Activated naive CD4-positive, alpha-beta T cell treated with anti-CD3 and anti-CD28 coated beads, Interleukin-2, amount 10 ng/mL, durations not matched to agents 7 days and 5 days (primary cell): ENCODE results near the gene MEF2C.

Experiments
- CTCF ChIA-PET: fragments of 350-600 bp; sonication (Branson Sonifier 250); formaldehyde crosslinking; loops from one replicate; lab custom pipeline; 2021; ENCODE audit warnings: antibody characterized with exemption; lab: Charles Lee
- DNase-seq: peaks from one replicate; pipeline ENCODE4 v3.0.0-alpha.2; 2020
- H3K27ac Mint-ChIP-seq: one replicate; pipeline ENCODE4 v1.8.0; 2021; ENCODE audit warnings: mild to moderate bottlenecking, moderate library complexity, mixed read lengths
- H3K27me3 Mint-ChIP-seq: one replicate; pipeline ENCODE4 v1.8.0; 2021; ENCODE audit warnings: mild to moderate bottlenecking, mixed read lengths
- H3K36me3 Mint-ChIP-seq: one replicate; pipeline ENCODE4 v1.8.0; 2021; ENCODE audit warnings: mixed read lengths
- H3K4me1 Mint-ChIP-seq: one replicate; pipeline ENCODE4 v1.8.0; 2021; ENCODE audit warnings: mixed read lengths
- H3K4me3 Mint-ChIP-seq: one replicate; pipeline ENCODE4 v1.8.0; 2021; ENCODE audit warnings: mild to moderate bottlenecking, moderate library complexity, mixed read lengths
- H3K9me3 Mint-ChIP-seq: one replicate; pipeline ENCODE4 v1.8.0; 2021; ENCODE audit warnings: mixed read lengths

MEF2C gene

DNA sequence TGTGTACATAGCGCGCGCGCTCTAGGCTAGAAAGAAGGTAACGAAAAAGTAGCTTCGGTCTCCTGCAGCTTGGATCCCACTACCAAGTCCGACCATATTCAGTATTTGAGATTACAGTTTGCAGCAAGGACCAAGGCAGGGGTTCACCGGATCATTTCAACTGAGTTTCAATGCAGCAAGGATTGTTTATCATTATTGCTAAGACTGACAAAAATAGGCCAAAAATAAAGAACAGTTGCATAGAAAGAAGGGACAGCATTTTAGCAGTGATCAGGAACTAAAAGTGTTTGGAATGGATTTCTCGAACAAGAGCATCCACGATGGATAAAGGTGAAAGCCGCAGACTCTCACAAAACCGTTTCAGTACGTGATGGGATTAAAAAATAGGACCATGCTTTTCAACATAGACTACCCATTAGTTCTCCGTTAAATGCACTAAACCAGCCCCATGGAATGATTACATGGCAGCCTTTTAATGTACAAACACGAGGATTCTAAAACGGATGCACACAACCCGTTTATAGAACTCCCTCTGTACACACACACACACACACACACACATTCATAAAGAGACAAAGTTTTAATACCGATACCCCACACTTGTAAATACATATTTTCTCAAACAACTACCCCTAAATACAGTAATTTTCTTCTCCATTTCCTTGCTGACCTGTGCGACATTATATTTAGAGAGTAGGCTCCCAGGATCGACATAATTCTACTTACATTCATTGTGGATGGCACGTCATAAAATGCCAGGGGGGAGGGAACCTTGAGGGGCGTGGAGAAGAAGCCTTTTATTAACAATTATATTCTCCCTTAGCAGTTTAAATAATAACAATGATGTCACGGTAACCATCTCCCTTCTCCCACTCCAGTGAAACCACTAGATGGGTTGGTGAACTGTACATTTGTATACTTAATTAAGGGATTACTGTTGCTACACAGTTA lies 197.1 kb downstream of the MEF2C start:
- Mint-ChIP-seq H3K4me3 (no peak overlapping the region), H3K27ac (peak overlapping the region; percentile 70), H3K9me3 (no peaks in the 10 kb centered on the region), H3K4me1 (peaks cover 7% of the 10 kb centered on the region), H3K27me3 (peaks cover 92% of the 10 kb centered on the region), H3K36me3 (peaks cover 2% of the 10 kb centered on the region)
- no peak for DNase-seq
- CTCF ChIA-PET = interaction anchor here (0.6 to 1.1 kb wide), 2 partner anchors 10 to 904 kb away, joined by 3 to 5 read pairs; no protein-coding TSS in a partner anchor

DNA sequence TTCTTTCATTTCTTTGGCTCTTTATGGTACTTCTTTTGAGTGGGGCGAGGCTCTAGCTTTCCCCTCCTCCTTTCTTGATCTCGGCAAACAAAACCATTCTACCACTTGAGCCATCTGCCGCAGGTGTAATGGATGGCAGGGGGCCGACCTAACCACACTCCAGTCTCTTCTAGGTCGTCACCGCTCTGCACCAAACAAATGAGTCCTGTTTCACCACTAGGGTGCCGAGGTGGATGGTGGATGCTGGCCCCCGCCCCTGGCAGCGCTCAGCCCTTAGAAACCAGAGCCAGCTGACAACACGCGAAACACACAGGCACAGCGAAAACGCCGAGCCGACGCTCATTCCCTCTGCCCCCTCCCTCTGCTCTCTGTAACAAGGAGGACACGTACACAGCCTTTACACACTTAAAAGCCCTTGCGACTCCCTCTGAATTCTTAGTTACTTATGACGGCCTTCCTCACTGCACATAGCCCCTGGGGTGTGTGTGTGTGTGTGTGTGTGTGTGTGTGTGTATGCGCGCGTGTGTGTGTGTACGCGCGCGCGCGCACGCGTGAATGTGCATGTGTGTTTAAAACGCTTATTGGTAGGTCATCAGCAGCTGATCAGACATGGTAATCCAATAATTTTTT lies 199.4 kb downstream of the MEF2C start:
- CTCF ChIA-PET = interaction anchor here (4.5 kb wide), 1 partner anchor 903 kb away, joined by 34 read pairs; no protein-coding TSS in a partner anchor
- no peak overlapping the region for H3K27ac Mint-ChIP-seq
- H3K27me3 Mint-ChIP-seq = peaks cover 92% of the 10 kb centered on the region
- no peak for DNase-seq
- H3K9me3 Mint-ChIP-seq = no peaks in the 10 kb centered on the region
- peaks cover 5% of the 10 kb centered on the region for H3K4me1 Mint-ChIP-seq
- H3K4me3 Mint-ChIP-seq = no peak overlapping the region
- peaks cover 4% of the 10 kb centered on the region for H3K36me3 Mint-ChIP-seq

GRCh38 chr5:88682881-88683361 lies 200.1 kb downstream of the MEF2C start:
- CTCF ChIA-PET = interaction anchor here (1.0 to 4.5 kb wide), 2 partner anchors 535 to 902 kb away, joined by 3 to 34 read pairs; no protein-coding TSS in a partner anchor
- no peak for DNase-seq
- H3K36me3 Mint-ChIP-seq = peaks cover 5% of the 10 kb centered on the region
- no peak overlapping the region for H3K4me3 Mint-ChIP-seq
- no peak overlapping the region for H3K27ac Mint-ChIP-seq
- peaks cover under 1% of the 10 kb centered on the region for H3K9me3 Mint-ChIP-seq
- H3K27me3 Mint-ChIP-seq = peaks cover 94% of the 10 kb centered on the region
- peaks cover 5% of the 10 kb centered on the region for H3K4me1 Mint-ChIP-seq

DNA sequence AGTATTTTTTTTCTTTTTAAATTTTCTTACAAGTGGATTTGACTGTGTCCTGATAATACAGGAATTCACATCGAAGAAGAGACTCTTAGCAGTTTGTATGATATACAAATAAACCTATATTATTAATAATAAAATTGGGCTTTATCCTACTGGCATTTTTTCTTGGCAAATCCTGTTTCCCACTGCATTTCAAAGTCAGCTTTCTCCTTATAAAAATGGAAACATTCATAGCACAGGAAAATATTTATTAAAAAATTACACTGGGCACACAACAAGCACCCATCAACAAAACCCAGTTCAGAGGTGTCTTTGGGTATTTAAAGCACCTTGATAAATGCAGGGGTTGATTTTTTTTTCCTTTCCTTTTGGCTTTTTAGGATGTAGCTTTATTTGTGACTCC lies 200.9 kb downstream of the MEF2C start:
- Mint-ChIP-seq H3K27me3 (peaks cover 95% of the 10 kb centered on the region), H3K36me3 (peaks cover 6% of the 10 kb centered on the region), H3K27ac (no peak overlapping the region), H3K4me3 (no peak overlapping the region), H3K9me3 (peaks cover 2% of the 10 kb centered on the region), H3K4me1 (peaks cover 5% of the 10 kb centered on the region)
- no peak for DNase-seq
- CTCF ChIA-PET = interaction anchor here (1.0 to 4.5 kb wide), 4 partner anchors 9 to 901 kb away, joined by 3 to 34 read pairs (median 12); no protein-coding TSS in a partner anchor

DNA sequence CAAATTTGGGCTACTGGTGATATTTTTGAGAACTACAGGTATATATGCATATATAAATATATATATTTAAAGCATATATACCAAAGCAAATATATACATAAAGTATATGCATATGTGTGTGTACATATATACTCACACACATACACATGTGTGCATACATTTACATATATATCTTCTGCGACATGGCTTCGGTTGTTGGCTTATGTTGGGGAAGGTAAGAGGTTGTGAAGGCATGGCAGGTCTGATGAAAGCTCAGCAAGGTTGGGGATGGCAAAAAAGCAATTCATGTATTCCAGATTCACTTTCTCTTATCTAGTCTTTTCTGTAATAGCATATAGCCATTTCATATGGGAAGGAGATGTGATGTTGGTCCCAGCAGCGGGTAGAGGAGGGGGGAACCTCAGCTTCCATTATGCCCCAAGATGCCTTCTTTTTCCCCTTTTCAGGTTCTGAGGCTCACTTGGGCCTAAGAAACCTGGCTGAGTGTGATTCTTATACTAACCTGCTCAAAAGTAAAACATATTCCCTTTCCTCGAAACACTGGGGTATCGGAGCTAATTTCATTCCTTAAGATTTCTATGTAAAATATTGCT lies 201.7 kb downstream of the MEF2C start:
- Mint-ChIP-seq H3K4me1 (peaks cover 9% of the 10 kb centered on the region), H3K4me3 (no peak overlapping the region), H3K36me3 (peaks cover 6% of the 10 kb centered on the region), H3K9me3 (peaks cover 2% of the 10 kb centered on the region), H3K27me3 (peaks cover 91% of the 10 kb centered on the region), H3K27ac (no peak overlapping the region)
- DNase-seq = no peak
- CTCF ChIA-PET = interaction anchor here (1.0 to 4.5 kb wide), 5 partner anchors 10 to 901 kb away, joined by 3 to 34 read pairs (median 7); no protein-coding TSS in a partner anchor

DNA sequence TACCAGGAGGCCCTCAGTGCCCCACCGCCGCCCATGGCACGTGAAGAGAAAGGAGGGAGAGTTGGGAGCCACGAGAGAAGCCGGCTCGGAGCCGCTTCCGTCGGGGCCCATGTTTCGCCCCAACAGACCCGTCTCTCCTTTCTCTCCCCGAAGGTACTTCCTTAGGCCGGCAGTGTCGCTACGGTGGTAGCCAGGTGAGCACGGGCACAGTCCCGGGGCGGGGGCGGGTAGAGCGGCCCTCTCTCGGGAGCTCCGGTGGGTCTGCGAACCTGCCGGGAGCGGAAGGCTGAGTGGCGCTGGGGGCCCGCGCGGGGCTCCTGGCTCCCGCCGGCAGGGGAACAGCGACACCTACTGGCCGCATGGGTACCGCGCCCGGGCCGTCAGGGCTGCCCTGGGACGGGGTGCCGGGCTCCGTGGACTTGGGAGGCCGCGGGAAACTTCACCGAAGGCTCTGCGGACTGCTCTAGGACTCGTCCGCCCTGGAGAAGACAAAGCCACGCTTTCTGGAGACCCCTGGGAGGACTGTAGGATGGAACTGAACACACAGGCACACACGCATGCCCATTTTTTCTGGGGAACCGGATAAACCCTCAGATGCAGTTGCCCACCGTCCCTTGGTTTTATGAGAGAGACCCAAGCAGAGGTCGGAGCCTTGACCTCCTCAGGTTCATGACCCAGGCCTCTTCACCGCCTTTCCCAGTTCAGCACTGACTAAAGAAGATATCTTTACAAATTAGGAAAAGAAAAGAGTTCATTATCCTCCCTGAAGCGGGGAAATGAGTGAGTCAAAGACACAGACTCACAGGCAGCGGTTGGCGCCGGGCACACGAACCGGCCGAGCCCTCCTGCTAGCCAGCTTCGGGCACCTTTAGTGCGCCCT lies 202.5 kb downstream of the MEF2C start:
- DNase-seq = peak; percentile 80
- H3K4me1 Mint-ChIP-seq = peaks cover 14% of the 10 kb centered on the region
- peaks cover 5% of the 10 kb centered on the region for H3K36me3 Mint-ChIP-seq
- H3K27ac Mint-ChIP-seq = peak overlapping the region; percentile 28
- H3K4me3 Mint-ChIP-seq = peak overlapping the region; percentile 33
- peaks cover 91% of the 10 kb centered on the region for H3K27me3 Mint-ChIP-seq
- CTCF ChIA-PET = interaction anchor here (0.9 to 4.5 kb wide), 8 partner anchors 9 to 900 kb away, joined by 3 to 34 read pairs (median 4); no protein-coding TSS in a partner anchor
- H3K9me3 Mint-ChIP-seq = peaks cover 2% of the 10 kb centered on the region

GRCh38 chr5:88679638-88680037 lies 203.3 kb downstream of the MEF2C start:
- H3K9me3 Mint-ChIP-seq = peaks cover 6% of the 10 kb centered on the region
- peaks cover 23% of the 10 kb centered on the region for H3K4me1 Mint-ChIP-seq
- no peak for DNase-seq
- peaks cover 10% of the 10 kb centered on the region for H3K36me3 Mint-ChIP-seq
- H3K27ac Mint-ChIP-seq = peak overlapping the region; percentile 72
- CTCF ChIA-PET = interaction anchor here (0.9 to 4.5 kb wide), 6 partner anchors 9 to 899 kb away, joined by 3 to 34 read pairs (median 4); no protein-coding TSS in a partner anchor
- H3K4me3 Mint-ChIP-seq = no peak overlapping the region
- peaks cover 91% of the 10 kb centered on the region for H3K27me3 Mint-ChIP-seq

DNA sequence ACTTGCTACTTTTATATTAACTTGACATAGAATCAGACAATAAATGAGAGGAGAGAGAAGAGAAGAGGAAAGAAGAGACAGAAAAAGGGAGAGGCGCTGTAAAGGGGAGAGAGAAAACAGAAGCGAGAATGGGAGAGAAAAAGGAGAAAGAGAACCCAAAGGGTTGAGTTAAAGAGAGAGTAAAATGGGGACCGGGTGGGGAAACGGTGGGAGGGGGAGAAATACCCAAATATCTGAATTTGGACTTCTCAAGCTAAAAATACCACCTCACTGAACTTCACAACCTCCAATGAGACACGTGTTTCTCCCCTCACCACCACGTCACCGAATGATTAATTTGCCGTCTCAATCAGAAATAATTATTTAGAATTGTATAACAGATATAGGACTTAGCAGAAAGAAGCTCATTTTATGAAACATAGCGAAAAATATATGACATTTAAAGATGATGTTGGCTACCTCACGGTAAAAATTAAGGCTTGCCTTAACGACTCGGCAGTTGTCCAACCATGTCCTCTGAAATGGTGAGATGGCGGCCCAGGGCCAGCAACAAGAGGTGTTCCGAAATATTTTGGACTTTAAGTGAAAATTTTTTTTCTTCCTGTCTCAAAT lies 204.1 kb downstream of the MEF2C start:
- Mint-ChIP-seq H3K36me3 (peaks cover 10% of the 10 kb centered on the region), H3K4me3 (peak overlapping the region; percentile 11), H3K27ac (peak overlapping the region; percentile 72), H3K9me3 (peaks cover 6% of the 10 kb centered on the region), H3K27me3 (peaks cover 91% of the 10 kb centered on the region), H3K4me1 (peaks cover 26% of the 10 kb centered on the region)
- no peak for DNase-seq
- CTCF ChIA-PET = interaction anchor here (0.6 to 1.1 kb wide), 3 partner anchors 12 to 207 kb away, joined by 3 to 4 read pairs (median 3); no protein-coding TSS in a partner anchor

GRCh38 chr5:88677943-88678769 lies 204.8 kb downstream of the MEF2C start:
- peak overlapping the region; percentile 11 for H3K4me3 Mint-ChIP-seq
- no peak overlapping the region for H3K27ac Mint-ChIP-seq
- H3K36me3 Mint-ChIP-seq = peaks cover 10% of the 10 kb centered on the region
- H3K4me1 Mint-ChIP-seq = peaks cover 31% of the 10 kb centered on the region
- no peak for DNase-seq
- H3K27me3 Mint-ChIP-seq = peaks cover 91% of the 10 kb centered on the region
- peaks cover 6% of the 10 kb centered on the region for H3K9me3 Mint-ChIP-seq
- CTCF ChIA-PET = interaction anchor here (0.6 to 1.1 kb wide), 3 partner anchors 11 to 208 kb away, joined by 3 to 4 read pairs (median 3); no protein-coding TSS in a partner anchor

GRCh38 chr5:88677376-88677895 lies 205.5 kb downstream of the MEF2C start:
- DNase-seq = no peak
- CTCF ChIA-PET = interaction anchor here (1.2 kb wide), 1 partner anchor 13 kb away, joined by 5 read pairs; no protein-coding TSS in a partner anchor
- peaks cover 31% of the 10 kb centered on the region for H3K4me1 Mint-ChIP-seq
- H3K36me3 Mint-ChIP-seq = peaks cover 10% of the 10 kb centered on the region
- H3K27me3 Mint-ChIP-seq = peaks cover 93% of the 10 kb centered on the region
- peaks cover 6% of the 10 kb centered on the region for H3K9me3 Mint-ChIP-seq
- H3K4me3 Mint-ChIP-seq = no peak overlapping the region
- H3K27ac Mint-ChIP-seq = peak overlapping the region; percentile 2

DNA sequence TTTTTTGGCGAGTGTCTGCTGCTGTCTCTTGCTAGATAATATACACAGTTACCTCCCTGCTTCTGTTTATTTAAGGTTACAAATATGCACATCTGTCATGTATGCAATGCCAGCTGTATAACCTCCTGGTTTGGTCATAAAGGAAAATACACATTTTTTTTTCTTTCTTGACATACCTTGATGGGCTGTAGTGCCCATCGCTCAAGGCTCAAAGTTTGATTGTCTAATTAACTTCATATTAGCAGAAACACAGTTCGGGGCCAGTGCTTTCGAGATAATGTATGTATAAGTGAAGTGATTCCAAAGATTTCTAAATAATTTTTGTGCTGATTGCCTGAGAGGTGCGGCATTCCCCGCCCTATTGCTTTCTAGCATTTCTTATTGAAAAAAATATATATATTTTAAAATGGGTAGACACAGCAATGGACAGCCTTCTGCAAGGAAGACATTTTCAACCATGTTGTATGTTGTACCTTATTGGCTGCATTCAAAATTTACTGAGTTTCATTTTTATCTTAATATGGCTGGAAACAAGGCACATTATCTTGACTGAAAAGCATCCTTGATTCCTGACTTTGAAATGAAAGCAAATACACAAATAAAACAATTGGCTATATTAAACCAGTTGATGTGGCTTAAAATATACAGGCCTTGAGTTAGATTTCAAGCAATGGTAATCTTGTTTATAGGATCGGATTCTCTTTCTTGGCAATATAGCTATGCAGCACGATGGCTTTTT lies 206.2 kb downstream of the MEF2C start:
- Mint-ChIP-seq H3K36me3 (peaks cover 10% of the 10 kb centered on the region), H3K9me3 (peaks cover 6% of the 10 kb centered on the region), H3K4me1 (peaks cover 35% of the 10 kb centered on the region), H3K27ac (peak overlapping the region; percentile 53), H3K4me3 (peak overlapping the region; percentile 24), H3K27me3 (peaks cover 97% of the 10 kb centered on the region)
- CTCF ChIA-PET = interaction anchor here (1.2 to 1.3 kb wide), 2 partner anchors 14 to 19 kb away, joined by 4 to 5 read pairs; no protein-coding TSS in a partner anchor
- no peak for DNase-seq
